Left ventricle myocardium inferior (tissue), 1 donor: Measurements from ENCODE around the gene COL25A1. TPM values are rescaled to one million over a fixed set of nuclear protein-coding genes. Genes with fewer than 3 reads are reported as not detected.

Experiments
- DNase-seq: peaks from one replicate; pipeline ENCODE4 v3.0.0-alpha.2; 2020
- H3K27ac ChIP-seq: fragments of 200-600 bp; replicated peaks from 2 replicates; pipeline ENCODE4 v1.8.0; 2021
- H3K27me3 ChIP-seq: fragments of 200-600 bp; 2 replicates; pipeline ENCODE4 v1.8.0; 2021; ENCODE audit warnings: low read depth
- H3K36me3 ChIP-seq: fragments of 200-600 bp; 2 replicates; pipeline ENCODE4 v1.8.0; 2021
- H3K4me1 ChIP-seq: fragments of 200-600 bp; 2 replicates; pipeline ENCODE4 v1.8.0; 2021
- H3K4me3 ChIP-seq: fragments of 200-600 bp; 2 replicates; pipeline ENCODE4 v1.8.0; 2021; ENCODE audit warnings: mild to moderate bottlenecking, moderate library complexity
- H3K9me3 ChIP-seq: fragments of 200-600 bp; replicated peaks from 2 replicates; pipeline ENCODE4 v1.8.0; 2021
- intact Hi-C: fragments of 100-400 bp; cut with micrococcal nuclease; formaldehyde crosslinking; loops from one replicate; pipeline ENCODE4 v1.11.0; 2022
- total RNA-seq: library from RNA; stranded (reverse); fragmentation: NEBNext Ultra II Directional; extraction: Animal tissue kit (Norgen Biotek cat#: 25700); gene quantifications from one replicate; pipeline ENCODE4 v1.2.1, GENCODE V29; 2021
- TF ChIP-seq, protein P1 (sequence below): fragments of 200-600 bp; IDR thresholded peaks from 2 replicates; pipeline ENCODE4 v1.8.0; 2021; ENCODE audit warnings: antibody characterized with exemption, mild to moderate bottlenecking, borderline replicate concordance
- donor health status: DM: no; HTN: yes; CAD: no; lungs with severe emphysema.

The COL25A1 gene
- total RNA-seq, 1 donor from 2014 or later, result 0.77 TPM

DNA sequence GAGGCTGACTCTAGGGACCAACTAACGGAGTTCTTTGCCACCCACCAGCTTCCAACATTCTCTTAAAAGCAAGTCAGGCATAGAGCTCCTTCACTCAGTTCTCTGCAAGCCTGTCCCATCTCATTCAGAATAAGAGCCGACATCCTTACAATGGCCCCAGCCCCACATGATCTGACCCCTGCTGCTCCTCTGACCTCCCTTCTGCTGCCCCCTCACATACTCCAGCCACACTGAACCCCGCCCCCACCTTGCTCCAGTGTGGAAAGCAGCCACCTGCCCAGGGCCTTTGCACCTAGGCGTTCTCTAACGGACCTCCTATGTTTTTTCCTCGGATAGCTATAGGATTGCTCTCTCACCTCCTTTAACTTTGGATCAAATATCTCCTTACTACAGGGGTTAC, 396.5 kb downstream of the COL25A1 start:
- DNase-seq, result no peak
- Histone ChIP-seq H3K4me1 (no peaks in the 10 kb centered on the region), H3K27ac (no peak overlapping the region), H3K36me3 (no peaks in the 10 kb centered on the region), H3K27me3 (peaks cover 5% of the 10 kb centered on the region), H3K4me3 (no peak overlapping the region), H3K9me3 (no peaks in the 10 kb centered on the region)
- TF ChIP-seq, protein P1, sequence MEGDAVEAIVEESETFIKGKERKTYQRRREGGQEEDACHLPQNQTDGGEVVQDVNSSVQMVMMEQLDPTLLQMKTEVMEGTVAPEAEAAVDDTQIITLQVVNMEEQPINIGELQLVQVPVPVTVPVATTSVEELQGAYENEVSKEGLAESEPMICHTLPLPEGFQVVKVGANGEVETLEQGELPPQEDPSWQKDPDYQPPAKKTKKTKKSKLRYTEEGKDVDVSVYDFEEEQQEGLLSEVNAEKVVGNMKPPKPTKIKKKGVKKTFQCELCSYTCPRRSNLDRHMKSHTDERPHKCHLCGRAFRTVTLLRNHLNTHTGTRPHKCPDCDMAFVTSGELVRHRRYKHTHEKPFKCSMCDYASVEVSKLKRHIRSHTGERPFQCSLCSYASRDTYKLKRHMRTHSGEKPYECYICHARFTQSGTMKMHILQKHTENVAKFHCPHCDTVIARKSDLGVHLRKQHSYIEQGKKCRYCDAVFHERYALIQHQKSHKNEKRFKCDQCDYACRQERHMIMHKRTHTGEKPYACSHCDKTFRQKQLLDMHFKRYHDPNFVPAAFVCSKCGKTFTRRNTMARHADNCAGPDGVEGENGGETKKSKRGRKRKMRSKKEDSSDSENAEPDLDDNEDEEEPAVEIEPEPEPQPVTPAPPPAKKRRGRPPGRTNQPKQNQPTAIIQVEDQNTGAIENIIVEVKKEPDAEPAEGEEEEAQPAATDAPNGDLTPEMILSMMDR, result no peak
- intact Hi-C loops, result no loop called here

DNA sequence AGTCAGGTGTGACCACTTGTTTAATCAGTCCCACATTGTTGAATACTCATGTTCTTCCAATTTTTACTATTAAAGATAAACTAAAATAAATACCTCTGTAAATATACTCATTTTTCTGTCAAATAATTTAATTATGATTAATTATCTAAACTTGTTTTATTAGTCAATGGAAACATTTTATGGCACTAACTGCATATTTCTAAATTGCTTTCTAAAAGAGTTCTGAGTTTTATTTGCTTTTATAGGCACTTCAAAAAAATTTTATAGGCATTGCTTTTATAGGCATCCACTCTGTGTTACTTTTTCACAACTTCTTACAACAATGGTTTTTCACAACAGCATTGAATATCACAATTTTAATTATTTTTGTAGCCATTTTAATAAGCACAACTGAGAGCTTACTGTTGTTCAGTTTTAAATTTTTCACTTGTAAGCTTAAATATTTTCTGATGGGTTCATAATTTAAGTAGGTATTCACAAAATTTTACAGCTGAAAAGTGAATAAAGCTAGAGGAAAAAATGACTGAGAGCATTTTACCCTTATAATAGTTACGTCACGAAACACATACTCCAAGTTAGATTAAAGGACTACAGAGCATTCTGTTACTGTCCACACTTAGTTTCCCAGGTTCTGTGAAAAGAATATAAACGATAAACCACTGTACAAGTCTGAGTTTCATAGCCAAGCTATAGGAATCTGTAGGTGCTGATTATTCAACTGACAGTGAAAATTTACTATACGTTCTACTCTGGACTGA, 398.8 kb downstream of the COL25A1 start:
- DNase-seq, result no peak
- Histone ChIP-seq H3K27me3 (peaks cover 5% of the 10 kb centered on the region), H3K27ac (no peak overlapping the region), H3K9me3 (no peaks in the 10 kb centered on the region), H3K36me3 (no peaks in the 10 kb centered on the region), H3K4me3 (no peak overlapping the region), H3K4me1 (no peaks in the 10 kb centered on the region)
- intact Hi-C loops, result no loop called here
- TF ChIP-seq, protein P1, result no peak

DNA sequence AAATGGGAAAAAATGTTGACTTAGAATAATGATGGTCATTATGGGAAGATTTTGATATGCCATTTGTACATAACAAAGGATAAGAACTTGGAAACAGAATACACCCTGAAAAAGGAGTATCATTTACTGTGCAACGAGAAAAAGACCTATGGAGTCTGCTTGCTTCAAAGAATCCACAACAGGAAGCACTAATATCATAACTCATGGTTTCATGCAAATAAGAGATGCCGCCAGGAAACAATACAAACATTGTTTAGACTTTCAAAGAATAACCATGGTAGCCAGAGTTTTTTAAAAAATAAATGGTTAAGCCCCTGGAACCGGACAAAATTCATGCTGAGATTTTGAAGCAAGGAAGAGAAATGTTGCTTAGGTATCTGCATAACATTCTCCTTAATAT, 399.7 kb downstream of the COL25A1 start:
- DNase-seq, result no peak
- H3K9me3 ChIP-seq, result no peaks in the 10 kb centered on the region
- intact Hi-C loops, result no loop called here
- no peak overlapping the region for H3K4me3 ChIP-seq
- no peaks in the 10 kb centered on the region for H3K4me1 ChIP-seq
- no peak overlapping the region for H3K27ac ChIP-seq
- H3K27me3 ChIP-seq, result peaks cover 5% of the 10 kb centered on the region
- H3K36me3 ChIP-seq, result no peaks in the 10 kb centered on the region
- TF ChIP-seq, protein P1, result no peak

DNA sequence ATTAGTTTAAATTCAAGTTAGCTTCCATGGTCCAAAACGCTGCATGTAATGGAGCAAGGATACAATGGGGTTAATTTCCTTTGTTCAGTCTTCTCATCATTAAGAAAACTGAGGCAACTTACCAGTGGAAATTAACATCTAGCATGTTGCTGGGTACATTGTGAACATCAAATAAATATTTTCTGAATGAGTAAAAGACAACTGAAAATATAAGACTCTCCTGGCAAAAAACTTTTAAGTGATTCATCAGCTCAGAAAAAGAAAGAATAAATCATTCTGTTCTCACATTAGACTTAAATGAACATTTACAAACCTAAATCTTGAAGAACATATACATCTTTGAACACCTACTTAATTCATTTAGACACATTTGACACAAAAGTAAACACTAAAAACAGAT, 401.2 kb downstream of the COL25A1 start:
- intact Hi-C loops, result no loop called here
- TF ChIP-seq, protein P1, result no peak
- no peak overlapping the region for H3K4me3 ChIP-seq
- H3K27ac ChIP-seq, result no peak overlapping the region
- no peaks in the 10 kb centered on the region for H3K4me1 ChIP-seq
- H3K36me3 ChIP-seq, result no peaks in the 10 kb centered on the region
- DNase-seq, result no peak
- peaks cover 5% of the 10 kb centered on the region for H3K27me3 ChIP-seq
- no peaks in the 10 kb centered on the region for H3K9me3 ChIP-seq

DNA sequence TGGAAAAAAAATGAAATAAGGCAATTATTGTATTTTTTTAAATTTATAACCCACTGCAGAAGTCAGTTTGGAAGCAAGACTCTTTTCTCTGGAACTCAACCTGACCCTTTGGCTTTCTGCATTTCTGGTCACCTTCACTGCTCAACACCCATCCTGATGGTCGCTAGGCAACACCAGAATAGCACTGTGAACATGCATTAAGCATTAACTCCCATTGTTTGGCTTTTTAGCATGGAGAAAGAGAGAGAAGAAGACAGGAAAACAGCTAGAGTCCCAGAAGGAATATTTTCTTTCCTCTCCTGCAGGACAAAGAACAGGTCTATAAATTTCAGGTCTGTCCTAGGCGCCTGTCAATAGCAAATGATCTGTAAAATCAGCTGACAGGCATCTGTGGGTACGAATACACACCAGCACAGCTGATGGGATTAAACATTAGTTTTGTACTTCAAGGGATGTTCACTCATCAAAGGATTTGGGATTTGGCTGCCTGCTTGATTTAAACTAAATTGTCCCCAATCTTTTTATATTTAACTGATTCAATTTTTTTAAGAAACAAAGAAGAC, 402.4 kb downstream of the COL25A1 start:
- TF ChIP-seq, protein P1, result no peak

More for the DNA sequence above, 402.4 kb downstream of the COL25A1 start:
- H3K9me3 ChIP-seq, result no peaks in the 10 kb centered on the region
- no peaks in the 10 kb centered on the region for H3K4me1 ChIP-seq
- no peak for DNase-seq
- no peaks in the 10 kb centered on the region for H3K27me3 ChIP-seq
- H3K36me3 ChIP-seq, result no peaks in the 10 kb centered on the region
- no peak overlapping the region for H3K4me3 ChIP-seq
- no peak overlapping the region for H3K27ac ChIP-seq
- intact Hi-C loops, result no loop called here
